ENCODE results near the gene GNB4.

DNA sequence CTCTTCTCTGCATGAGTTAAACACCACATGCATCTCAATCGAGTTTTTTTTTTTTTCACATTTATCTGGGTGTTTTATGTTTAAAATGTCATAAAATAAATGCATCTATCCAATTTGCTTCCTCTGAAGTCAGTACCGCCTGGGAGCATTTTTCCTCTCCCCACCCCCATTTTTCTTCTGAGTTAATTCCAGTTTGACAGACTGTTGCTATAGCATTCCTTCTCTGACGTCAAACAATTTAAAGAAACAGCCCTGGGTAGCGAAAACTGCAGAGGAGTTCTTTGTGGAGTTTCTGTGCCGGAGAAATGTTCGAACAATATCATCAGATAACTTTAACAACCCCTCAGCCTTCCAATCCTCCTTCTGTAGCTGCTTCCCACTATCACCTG lies 900 bp upstream of the GNB4 start:
- no peak for TF ChIP-seq POLR2AphosphoS5 (IDR thresholded peaks at IDR 0.05; ENCODE audit: low read depth, low read length)
- no peak for TF ChIP-seq POLR2A (IDR thresholded peaks at IDR 0.05; ENCODE audit: low read depth, low read length)
